NCI-H1048 (cell line): ENCODE measurements around the gene VCL.
"Not testable (repeated sequence)": the region's sequence is repeated elsewhere in the genome, so short reads cannot be mapped to it uniquely, and the experiment has no call there.

Experiments used
- DNase-seq: peaks from one replicate; lab custom pipeline; 2025; lab: John Stamatoyannopoulos, UW

The VCL gene

DNA sequence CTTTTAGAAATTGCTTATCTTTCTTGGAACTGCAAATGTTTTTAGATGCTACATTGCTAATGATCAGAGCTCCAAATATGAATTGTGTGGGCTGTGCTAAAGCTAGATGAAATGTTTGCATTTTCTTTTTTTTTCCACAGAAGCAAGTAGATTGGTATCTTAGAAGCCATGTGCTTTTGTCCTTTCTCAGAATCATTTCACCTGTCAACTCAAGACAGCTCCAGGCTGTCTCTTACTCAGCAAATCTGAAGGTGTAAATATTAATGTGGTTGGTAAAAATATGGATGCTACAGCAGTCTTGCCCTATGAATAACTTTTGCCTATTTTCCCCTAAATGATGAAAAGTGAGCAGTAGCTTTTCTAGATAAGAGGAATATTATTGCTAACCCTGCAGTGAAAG lies 111.5 kb downstream of the VCL start:
- DNase-seq, result no peak

DNA sequence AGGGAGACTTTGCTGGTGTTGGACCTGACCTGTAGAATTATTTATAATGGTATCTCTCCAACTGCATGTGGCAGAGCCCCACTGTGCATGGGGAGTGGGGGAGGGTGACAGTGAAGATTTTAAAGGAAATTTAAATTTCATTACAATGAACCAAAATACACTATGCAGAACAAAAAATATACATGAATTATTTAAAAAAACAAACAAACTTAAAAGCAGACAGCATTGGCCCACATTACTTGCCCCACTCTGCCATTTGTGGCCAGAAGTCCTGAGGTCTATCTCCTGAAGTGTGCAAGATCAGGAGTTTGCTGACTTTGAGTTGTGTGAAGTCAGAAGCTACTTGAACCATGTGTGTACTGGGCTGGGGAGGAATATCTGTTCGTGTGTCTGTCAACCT lies 112.2 kb downstream of the VCL start:
- DNase-seq, result no peak

DNA sequence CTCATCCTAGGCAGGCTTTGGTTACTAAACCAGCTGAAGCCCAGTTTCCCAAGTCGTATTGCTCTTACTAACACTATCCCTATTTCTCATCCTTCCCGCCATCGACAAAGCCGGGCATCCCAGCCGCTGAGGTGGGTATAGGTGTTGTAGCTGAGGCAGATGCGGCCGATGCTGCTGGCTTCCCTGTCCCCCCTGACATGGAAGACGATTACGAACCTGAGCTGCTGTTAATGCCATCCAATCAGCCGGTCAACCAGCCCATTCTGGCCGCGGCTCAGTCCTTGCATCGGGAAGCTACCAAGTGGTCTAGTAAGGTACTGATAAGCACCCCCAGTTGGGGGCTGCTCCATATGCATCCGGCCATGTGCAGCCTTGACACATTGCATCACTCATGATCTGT lies 113.9 kb downstream of the VCL start:
- DNase-seq, result no peak

DNA sequence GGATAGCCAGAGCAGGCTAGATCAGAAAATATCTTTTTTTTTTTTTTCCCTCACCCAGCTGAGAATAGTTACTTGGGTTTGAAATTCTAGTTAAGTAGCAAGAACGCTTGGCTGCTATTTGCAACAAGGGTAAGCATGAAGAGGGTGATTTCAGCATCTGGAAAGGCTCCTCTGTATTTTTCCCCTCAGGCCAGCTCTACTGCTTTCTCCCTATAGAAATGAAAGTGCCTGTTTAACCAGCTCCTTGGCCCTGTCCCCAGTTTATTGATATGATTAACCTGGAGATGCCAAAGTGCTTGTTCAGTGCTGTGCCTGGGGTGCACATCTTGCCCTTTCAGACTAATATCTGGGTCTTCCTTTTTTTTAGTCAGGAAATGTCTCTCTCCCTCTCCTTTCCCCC lies 115.6 kb downstream of the VCL start:
- DNase-seq, result no peak

DNA sequence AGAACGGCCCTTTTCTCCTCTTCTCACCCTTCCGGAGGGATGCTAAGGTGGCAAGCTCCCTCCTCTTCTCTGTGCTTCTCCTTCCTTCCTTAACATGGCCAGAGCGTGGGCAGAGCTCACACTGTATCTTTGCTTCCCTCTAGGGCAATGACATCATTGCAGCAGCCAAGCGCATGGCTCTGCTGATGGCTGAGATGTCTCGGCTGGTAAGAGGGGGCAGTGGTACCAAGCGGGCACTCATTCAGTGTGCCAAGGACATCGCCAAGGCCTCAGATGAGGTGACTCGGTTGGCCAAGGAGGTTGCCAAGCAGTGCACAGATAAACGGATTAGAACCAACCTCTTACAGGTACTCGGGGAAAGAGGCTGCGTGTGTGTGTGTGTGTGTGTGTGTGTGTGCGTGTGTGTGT lies 116.1 kb downstream of the VCL start:
- no peak for DNase-seq

DNA sequence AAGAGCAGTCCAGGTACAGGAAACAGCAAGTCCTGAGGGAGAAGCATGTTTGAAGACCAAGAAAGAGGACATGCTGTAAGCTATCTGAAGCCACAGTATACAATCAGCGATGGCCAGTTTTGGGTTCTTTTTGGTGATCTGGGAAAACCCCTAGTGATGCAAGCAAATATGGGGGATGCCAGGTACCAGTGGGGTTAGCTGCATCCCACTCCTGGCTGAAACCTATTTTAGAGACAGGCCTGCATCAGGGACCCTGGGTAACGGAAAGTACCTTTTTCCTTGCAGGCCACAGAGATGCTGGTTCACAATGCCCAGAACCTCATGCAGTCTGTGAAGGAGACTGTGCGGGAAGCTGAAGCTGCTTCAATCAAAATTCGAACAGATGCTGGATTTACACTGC lies 119.8 kb downstream of the VCL start:
- DNase-seq, result no peak

DNA sequence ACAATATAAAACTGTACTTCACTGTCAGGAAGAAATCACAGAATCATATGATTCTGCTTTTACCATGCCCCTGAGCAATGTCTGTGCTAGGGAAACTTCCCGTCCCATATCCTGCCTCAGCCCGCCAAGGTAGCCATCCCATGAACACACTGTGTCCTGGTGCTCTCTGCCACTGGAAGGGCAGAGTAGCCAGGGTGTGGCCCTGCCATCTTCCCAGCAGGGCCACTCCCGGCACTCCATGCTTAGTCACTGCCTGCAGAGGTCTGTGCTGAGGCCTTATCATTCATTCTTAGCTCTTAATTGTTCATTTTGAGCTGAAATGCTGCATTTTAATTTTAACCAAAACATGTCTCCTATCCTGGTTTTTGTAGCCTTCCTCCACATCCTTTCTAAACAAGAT lies 120.9 kb downstream of the VCL start:
- no peak for DNase-seq

DNA sequence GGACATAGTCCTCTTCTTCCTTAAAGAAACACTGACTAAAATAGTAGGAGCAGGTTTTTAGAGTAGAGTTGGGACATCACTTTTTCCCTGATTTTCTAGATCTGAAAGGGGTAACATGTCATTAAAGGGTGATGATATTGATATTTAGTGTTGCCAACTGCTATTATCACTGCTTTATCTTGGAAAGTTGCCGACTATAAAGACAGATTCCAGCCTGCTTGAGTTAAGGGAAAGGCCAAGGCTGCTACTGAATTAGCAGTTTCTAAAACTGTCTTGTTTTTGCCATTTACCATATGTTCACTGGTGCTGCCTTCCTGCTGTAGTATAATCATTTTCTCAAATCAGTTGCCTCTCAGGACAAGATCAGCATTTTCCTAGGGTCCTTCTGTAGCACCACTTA lies 123.0 kb downstream of the VCL start:
- DNase-seq, result no peak

DNA sequence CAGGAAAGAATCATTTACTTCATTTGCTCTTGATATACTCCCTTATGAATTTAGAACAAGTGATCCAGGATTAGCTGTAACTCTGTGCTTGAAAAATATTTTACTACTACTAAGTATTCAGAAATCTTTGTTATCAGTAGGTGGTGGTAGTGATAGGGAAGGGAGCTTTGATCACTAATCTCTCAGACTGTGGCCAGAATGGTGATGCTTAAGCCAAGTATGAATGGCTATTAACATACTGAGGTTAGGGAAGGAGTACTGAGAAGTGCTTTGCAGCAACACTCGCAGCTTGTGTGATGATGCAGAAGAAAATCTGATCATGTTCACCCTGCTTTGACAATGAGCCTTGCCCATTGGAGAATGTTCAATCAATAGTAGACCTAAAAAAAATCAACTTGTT lies 123.5 kb downstream of the VCL start:
- DNase-seq, result no peak

DNA sequence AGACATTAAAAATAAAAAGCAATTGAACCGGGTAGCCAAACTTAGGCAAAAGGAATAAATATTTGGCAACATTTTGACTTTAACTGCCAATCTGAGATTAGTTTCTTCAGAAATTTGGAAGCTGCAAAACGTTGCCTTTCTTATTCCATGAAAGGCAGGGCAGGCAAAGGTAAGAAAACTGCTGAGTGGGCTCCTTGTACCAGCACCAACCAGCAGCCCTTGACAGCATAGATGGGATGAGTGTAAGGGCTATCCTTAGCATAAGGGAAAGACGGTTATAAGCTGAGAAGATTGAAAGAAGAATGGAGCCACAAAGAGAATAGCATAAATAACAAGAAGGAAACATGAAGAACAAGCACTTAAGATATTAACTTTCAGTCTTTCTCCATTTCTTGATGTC lies 124.1 kb downstream of the VCL start:
- DNase-seq, result no peak

DNA sequence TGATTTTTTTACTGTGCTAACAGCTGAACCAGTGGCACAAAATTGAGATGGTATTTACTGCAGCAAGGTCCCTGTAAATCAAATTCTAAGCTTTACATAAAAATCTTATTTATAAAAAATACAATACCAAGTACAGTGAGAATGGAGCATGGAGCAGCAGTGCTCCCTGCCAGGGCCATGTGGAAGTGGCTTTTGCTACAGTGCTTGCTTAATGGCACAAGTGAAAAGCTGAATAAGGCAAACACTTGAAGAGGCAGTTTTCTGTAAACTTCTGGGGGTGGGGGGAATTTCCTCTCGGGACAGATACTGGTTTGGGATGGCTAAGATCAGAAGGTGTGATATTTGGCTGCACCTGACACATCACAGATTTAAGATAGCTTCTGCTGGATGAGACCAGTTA lies 125.2 kb downstream of the VCL start:
- DNase-seq, result no peak

DNA sequence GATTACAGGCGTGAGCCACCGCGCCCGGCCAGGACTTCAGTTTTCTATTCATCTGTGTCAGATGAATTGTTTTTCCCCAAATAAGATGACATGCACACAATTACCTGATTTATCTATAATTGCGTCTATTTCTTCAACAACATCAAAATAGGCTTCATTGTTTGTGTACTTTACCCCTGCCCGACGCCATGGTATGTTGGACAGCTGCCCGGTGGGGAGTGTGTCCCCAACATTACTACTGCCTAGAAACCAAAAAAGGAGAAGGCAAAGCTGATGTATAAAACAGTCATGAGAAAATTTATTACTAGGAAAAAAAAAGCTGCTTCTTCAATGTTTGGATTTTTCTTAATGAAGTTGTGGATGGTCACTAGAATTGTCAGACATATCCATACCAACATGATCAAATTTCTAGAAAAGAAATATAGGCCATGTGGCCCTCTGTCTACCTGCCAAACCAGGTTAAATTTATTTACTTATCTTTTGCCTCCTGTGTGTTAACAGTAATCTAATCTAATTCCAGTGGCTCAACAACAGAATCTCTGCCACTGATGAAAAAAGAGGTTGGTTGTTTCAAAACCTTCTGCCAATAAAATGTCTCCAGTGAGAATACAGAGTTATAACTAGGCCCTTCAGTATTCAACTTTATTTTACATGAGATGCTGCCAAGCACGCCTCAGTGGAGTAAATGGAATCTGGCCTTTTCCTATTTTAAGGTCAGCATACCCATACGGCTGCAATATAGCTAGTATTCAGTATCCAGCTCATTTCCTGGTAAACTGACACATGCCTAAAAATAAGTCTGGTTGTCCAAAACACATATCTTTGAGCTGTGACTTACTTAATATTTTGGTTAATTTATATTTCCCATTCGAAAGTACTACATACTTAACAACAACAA lies 136.3 kb downstream of the VCL start:
- DNase-seq, result no peak

DNA sequence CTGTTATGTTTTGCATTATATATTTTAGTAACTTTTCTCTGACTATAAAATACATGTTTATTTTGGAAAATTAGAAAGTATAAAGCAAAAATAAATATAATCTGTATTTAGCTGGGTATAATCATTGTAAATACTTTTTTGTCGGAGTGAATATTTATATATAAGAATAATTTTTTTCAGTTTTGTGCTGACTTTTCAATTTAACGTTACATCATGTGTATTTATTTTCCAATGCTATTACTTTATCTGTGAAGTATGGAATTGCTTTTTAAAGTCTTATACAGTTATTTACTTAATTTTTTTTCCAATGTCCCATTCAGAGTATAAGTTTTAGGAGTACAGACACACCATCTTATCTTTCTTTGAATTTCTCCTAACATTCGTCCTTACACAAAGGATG lies 137.5 kb downstream of the VCL start:
- DNase-seq, result no peak

DNA sequence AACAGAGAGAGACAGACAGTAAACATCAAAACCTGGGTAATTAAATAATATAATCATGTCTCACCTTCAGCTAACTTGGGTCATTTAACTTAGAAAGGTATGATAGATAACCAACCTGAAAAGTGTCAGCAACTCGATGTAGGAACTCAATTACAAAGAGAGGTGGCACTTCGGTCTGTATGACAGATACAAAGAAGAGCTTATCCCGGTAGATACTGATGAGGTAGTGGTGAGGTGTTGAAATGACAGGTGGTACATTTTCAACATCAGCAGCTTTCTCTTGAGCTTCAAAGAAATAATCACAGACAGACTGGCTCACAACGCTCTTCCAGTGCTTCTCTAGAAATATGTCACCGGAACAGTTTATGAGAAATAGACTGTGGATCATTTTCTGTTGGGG lies 140.1 kb downstream of the VCL start:
- DNase-seq, result no peak

DNA sequence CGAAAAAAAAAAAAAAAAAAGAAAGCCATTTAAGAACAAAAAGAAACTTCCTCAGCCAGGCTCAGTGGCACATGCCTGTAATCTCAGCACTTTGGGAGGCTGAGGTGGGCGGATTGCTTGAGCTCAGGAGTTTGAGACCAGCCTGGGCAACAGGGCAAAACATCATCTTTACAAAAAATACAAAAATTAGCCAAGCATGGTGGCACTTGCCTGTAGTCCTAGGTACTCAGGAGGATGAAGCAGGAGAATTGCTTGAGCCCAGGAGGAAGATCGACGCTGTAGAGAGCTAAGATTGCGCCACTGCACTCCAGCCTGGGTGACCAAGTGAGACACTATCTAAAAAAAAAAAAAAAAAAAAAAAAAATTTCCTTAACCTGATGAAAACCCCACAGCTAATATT lies 140.7 kb downstream of the VCL start:
- DNase-seq, result not testable (repeated sequence)

DNA sequence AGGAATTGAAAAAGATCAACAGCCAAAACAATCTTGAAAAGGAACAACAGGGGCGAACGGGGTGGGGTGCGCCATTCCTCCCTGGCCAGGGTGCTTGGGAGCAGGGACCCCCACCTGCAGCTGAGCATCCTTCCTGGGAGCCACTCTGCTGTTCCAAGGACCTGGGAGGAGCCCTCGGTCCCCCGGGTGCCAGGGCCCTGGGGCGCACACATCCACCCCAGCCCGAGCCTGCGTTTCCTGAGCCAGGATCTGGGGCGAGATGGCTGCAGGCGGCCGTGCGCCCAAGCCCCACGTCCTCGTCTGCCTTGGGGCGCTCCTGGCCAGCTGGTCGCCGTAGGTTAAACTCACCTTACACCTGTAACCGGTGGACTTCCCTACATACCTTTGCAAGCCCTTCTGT lies 142.1 kb downstream of the VCL start:
- DNase-seq, result no peak

DNA sequence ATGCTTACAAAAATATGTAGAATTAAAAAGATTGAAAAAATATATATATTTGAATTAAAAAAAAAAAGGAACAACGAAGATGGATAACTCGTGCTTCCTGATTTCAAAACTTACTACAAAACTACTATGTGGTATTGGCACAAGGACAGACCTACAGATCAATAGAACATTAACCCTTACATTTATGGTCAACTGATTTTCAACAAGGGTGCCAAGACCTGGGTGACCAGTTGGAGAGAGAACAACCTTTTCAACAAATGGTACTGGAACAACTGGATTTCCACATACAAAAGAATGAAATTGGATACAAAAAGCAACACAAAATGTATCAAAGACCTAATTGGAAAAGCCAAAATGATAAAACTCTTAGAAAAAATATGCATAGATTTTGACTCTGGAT lies 142.6 kb downstream of the VCL start:
- no peak for DNase-seq

DNA sequence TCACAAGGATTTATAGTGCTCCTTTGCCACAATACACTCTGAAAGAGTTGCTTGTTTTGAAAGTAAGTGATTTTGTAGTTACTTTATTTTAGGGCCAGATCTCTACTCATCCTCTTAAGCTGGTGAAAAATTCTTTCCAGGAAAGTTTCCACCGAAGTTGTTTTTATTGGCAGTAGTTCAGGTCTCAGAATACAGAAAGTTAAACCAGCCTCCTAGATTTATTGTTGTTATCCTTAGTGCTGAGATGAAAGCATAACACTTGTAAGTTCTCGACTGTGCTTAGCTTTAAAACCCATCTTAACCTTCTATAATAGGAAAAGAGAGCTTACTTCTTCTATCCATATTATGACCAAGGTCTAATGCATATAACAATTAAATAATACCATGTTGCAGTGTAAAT lies 147.2 kb downstream of the VCL start:
- no peak for DNase-seq

DNA sequence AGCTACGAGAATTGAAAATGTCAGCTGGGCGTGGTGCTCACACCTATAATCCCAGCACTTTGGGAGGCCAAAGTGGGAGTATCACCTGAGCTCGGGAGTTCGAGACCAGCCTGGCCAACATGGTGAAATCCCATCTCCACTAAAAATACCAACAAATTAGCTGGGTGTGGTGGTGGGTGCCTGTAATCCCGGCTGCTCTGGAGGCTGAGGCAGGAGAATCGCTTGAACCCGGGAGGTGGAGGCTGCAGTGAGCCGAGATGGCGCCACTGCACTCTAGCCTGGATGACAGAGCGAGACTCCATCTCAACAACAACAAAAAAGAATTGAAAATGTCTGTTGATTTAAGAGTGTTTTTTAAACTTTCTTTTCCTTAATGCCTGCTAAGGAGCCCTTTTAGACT lies 149.1 kb downstream of the VCL start:
- not testable (repeated sequence) for DNase-seq

DNA sequence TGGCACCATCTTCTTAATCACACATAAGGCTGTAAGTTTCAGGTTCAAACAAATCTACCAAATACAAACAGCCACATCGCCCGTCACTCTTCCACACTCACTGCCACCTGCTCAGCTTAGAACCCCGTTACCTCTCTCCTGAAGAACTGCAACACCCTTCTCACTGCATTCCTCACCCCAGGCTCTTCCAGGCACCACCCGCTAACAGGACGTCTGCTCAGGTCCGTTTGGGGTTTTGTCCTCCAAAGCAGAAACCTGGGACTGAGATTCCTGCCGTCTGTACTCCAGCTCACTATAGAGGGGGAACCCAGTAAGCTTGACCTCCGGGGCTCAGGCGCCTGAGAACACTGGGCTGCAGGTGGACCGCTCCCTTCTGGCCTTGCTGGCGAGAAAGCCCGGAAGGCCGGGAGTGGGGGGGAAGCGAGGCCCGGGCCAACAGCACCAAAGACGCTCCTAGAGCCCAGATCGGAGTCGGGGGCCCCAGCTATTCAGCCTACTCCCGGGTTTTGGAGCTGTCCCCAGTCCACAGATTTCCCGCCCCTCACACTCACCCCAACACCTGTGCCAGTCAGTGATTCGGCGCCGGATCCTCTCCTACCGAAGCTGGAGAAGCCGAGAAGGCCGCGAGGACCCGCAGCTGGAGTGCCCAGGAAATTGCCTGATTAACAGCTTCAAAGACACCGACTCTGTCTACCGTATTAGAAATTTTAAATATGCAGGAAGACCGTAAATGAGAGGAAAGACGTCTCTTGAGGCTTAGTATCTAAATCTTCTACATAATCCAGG lies 152.5 kb downstream of the VCL start, which contains the start of gene AP3M1:
Gene AP3M1, minus strand, starts transcription at position 625 of the 786 bp plus-strand sequence. CDS start 12,449 bp downstream, outside the sequence.
- DNase-seq, result peak; percentile 89

DNA sequence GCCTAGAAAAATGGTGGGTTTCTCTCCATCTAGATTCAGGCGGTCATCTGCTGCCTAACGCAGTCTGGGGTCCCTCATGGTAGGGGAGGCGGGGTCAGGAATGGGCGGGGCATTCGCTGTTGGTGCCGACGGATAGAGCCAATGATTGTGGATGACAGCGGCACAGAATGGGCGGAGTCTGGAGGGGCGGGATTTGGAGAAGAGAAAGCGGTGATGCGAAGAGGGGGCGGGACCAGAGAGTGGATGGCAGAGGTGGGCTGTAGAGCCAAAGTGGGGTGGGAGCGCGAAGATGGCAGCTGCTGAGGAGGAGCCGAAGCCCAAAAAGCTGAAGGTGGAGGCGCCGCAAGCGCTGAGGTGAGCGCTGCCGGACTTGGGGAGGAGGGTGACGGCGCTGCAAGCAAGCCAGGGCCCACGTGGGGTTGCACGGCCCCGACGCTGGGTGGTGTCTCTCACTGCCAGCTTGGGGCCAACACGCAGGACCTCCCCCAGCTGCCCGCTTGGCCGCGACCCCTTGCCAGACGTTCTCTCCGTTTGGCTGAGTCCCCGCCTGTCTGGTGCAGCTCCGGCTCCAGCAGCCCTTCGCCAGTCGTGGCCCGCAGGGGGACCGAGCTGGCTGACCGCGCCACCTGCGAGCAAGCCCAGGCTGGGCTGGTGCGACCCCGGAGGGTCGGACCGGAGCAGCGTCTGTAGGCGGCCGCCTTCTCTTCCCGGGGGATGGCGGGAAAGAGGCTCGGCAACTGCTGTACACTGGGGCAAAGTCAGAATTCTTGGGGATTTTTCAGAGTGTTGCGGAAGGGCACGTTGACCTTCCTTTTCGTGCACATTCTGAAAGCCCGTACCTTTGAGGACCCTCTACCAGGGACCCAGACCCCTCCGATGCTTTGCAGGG lies 153.3 kb downstream of the VCL start, which contains the start of gene ADK:
Gene ADK, plus strand, starts transcription at position 232 of the 889 bp plus-strand sequence. Its CDS starts 58 bp downstream, at position 290.
- DNase-seq, result peak; percentile 97
